Neural progenitor cell (in vitro differentiated cells): Measurements from ENCODE around the gene TF. TPM values are rescaled to one million over a fixed set of nuclear protein-coding genes. Genes with fewer than 3 reads are reported as not detected.

Experiments used
- DNase-seq: peaks from one replicate; pipeline ENCODE4 v3.0.0-alpha.2; 2016; ENCODE audit warnings: low spot score
- H2AFZ ChIP-seq: fragments of 200-600 bp; sonication (generic); replicated peaks from 2 replicates; pipeline ENCODE4 v1.6.1; 2016; ENCODE audit warnings: antibody characterized with exemption
- H3F3A ChIP-seq: fragments of 200-600 bp; sonication (generic); 2 replicates; pipeline ENCODE4 v1.6.1; 2016; ENCODE audit warnings: antibody characterized with exemption, low read depth
- H3K27ac ChIP-seq: fragments of 200-600 bp; sonication (generic); 2 replicates; pipeline ENCODE4 v1.5.1; 2016; ENCODE audit warnings: mild to moderate bottlenecking
- H3K27me3 ChIP-seq: fragments of 200-600 bp; sonication (generic); 2 replicates; pipeline ENCODE4 v1.6.1; 2016; ENCODE audit warnings: mild to moderate bottlenecking, moderate library complexity
- H3K36me3 ChIP-seq: fragments of 200-600 bp; sonication (generic); 2 replicates; pipeline ENCODE4 v1.5.1; 2016
- H3K4me1 ChIP-seq: fragments of 200-600 bp; sonication (generic); 2 replicates; pipeline ENCODE4 v1.6.1; 2016; ENCODE audit warnings: mixed run types
- H3K4me2 ChIP-seq: fragments of 200-600 bp; sonication (generic); 2 replicates; pipeline ENCODE4 v1.6.1; 2016
- H3K4me3 ChIP-seq: fragments of 200-600 bp; sonication (generic); 2 replicates; pipeline ENCODE4 v1.5.1; 2016
- H3K79me2 ChIP-seq: fragments of 200-600 bp; sonication (generic); 2 replicates; pipeline ENCODE4 v1.6.1; 2016; ENCODE audit warnings: low read depth
- H3K9ac ChIP-seq: fragments of 200-600 bp; sonication (generic); 2 replicates; pipeline ENCODE4 v1.6.1; 2016
- H3K9me3 ChIP-seq: fragments of 200-600 bp; sonication (generic); 2 replicates; pipeline ENCODE4 v1.5.1; 2016; ENCODE audit warnings: low read depth
- H4K20me1 ChIP-seq: fragments of 200-600 bp; sonication (generic); 2 replicates; pipeline ENCODE4 v1.6.1; 2016; ENCODE audit warnings: low read depth
- H3K27ac Mint-ChIP-seq: 3 replicates; pipeline ENCODE4 v1.8.0; 2021; ENCODE audit warnings: mixed read lengths
- H3K27me3 Mint-ChIP-seq: 2 replicates; pipeline ENCODE4 v1.8.0; 2022; ENCODE audit warnings: low read depth, mild to moderate bottlenecking, inconsistent platforms, moderate library complexity, mixed read lengths; ENCODE audit not compliant: insufficient read depth
- H3K36me3 Mint-ChIP-seq: 3 replicates; pipeline ENCODE4 v1.8.0; 2021; ENCODE audit warnings: mixed read lengths
- H3K4me1 Mint-ChIP-seq: 3 replicates; pipeline ENCODE4 v1.8.0; 2021; ENCODE audit warnings: mixed read lengths
- H3K4me3 Mint-ChIP-seq: 3 replicates; pipeline ENCODE4 v1.8.0; 2021; ENCODE audit warnings: mild to moderate bottlenecking, moderate library complexity, mixed read lengths
- H3K9me3 Mint-ChIP-seq: 3 replicates; pipeline ENCODE4 v1.8.0; 2020; ENCODE audit warnings: mixed read lengths
- EZH2 ChIP-seq: fragments of 200-600 bp; sonication (generic); IDR thresholded peaks from 2 replicates; pipeline ENCODE4 v1.6.1; 2017; ENCODE audit warnings: antibody characterized with exemption, mild to moderate bottlenecking, moderate library complexity
- EZH2phosphoT487 ChIP-seq: fragments of 200-600 bp; sonication (generic); IDR thresholded peaks from 2 replicates; pipeline ENCODE4 v1.6.1; 2017; ENCODE audit warnings: antibody characterized with exemption
- total RNA-seq: library from RNA; depleted of rRNA; stranded (reverse); fragments of >200 nt; gene quantifications from 2 replicates; pipeline ENCODE4 v1.2.3, GENCODE V29; 2015; ENCODE audit warnings: low replicate concordance
- TF ChIP-seq, protein P1 (sequence below): fragments of 200-600 bp; sonication (generic); IDR thresholded peaks from 2 replicates; pipeline ENCODE4 v1.5.1; 2017; ENCODE audit warnings: antibody characterized with exemption, mild to moderate bottlenecking

TF gene
- total RNA-seq, 1 donor from 2014 or later: 0.77 TPM

DNA sequence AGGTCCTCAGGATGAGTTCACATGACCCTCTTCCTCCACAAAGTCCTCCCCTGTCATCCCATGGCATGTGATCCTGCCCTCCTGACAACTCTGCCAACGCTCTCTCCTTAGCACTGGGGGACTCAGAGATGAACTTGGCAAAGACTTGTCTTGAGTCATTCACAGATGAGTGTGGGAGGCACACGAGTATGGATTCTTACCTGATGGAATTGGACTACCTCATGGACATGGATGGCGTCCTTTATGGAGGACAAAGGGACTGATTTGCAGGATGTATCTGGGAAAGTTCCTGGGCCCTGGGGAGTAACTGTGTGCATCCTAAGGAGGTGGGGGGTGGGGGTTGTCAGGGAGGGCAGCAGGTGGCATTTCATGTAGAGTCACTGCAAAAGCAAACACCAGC, 46.3 kb upstream of the TF start:
- DNase-seq: no peak
- Histone ChIP-seq H3K9ac (no peak overlapping the region), H3K27ac (no peak overlapping the region), H3K9me3 (no peaks in the 10 kb centered on the region), H3K79me2 (no peaks in the 10 kb centered on the region), H3F3A (no peaks in the 10 kb centered on the region), H4K20me1 (no peaks in the 10 kb centered on the region), H3K27me3 (no peaks in the 10 kb centered on the region), H2AFZ (no peak overlapping the region), H3K4me1 (no peaks in the 10 kb centered on the region), H3K36me3 (no peaks in the 10 kb centered on the region), H3K4me3 (no peak overlapping the region), H3K4me2 (no peak overlapping the region)
- H3K36me3 Mint-ChIP-seq: no peaks in the 10 kb centered on the region
- H3K27ac Mint-ChIP-seq: no peak overlapping the region
- no peaks in the 10 kb centered on the region for H3K27me3 Mint-ChIP-seq
- no peak overlapping the region for H3K4me3 Mint-ChIP-seq
- H3K9me3 Mint-ChIP-seq: no peaks in the 10 kb centered on the region
- H3K4me1 Mint-ChIP-seq: peaks cover 7% of the 10 kb centered on the region
- TF ChIP-seq, protein P1, sequence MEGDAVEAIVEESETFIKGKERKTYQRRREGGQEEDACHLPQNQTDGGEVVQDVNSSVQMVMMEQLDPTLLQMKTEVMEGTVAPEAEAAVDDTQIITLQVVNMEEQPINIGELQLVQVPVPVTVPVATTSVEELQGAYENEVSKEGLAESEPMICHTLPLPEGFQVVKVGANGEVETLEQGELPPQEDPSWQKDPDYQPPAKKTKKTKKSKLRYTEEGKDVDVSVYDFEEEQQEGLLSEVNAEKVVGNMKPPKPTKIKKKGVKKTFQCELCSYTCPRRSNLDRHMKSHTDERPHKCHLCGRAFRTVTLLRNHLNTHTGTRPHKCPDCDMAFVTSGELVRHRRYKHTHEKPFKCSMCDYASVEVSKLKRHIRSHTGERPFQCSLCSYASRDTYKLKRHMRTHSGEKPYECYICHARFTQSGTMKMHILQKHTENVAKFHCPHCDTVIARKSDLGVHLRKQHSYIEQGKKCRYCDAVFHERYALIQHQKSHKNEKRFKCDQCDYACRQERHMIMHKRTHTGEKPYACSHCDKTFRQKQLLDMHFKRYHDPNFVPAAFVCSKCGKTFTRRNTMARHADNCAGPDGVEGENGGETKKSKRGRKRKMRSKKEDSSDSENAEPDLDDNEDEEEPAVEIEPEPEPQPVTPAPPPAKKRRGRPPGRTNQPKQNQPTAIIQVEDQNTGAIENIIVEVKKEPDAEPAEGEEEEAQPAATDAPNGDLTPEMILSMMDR: no peak
- no peak for TF ChIP-seq EZH2
- TF ChIP-seq EZH2phosphoT487: no peak

DNA sequence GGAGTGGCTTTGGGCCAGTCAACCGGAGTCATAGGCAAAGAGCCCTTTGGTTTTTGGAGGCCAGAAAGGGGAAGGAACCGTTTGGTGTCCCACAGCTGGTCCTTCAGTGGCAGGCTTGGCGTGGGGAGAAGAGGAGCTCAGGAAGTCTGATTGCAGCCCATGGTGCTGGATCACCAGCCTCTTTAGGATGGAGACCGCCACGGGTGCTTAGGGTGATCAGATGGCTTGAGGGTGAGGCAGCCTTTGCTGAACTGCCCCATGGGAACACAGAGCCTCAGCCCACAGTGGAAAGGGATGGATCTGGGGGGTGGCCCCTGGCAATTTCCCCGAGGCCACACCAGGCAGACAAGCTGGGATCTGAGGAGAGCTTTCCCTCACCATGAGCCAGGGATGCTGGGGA, 45.8 kb upstream of the TF start:
- H3K27ac ChIP-seq: no peak overlapping the region
- H3K9ac ChIP-seq: no peak overlapping the region
- no peaks in the 10 kb centered on the region for H3K4me1 ChIP-seq
- no peaks in the 10 kb centered on the region for H3K36me3 Mint-ChIP-seq
- no peak for DNase-seq
- H3K27ac Mint-ChIP-seq: no peak overlapping the region
- H3K4me3 ChIP-seq: no peak overlapping the region
- H3K79me2 ChIP-seq: no peaks in the 10 kb centered on the region
- H3K4me1 Mint-ChIP-seq: peaks cover 7% of the 10 kb centered on the region
- H3K9me3 ChIP-seq: no peaks in the 10 kb centered on the region
- no peak overlapping the region for H3K4me3 Mint-ChIP-seq
- H2AFZ ChIP-seq: no peak overlapping the region
- no peaks in the 10 kb centered on the region for H3K36me3 ChIP-seq
- H3F3A ChIP-seq: no peaks in the 10 kb centered on the region
- H3K27me3 Mint-ChIP-seq: no peaks in the 10 kb centered on the region
- no peak overlapping the region for H3K4me2 ChIP-seq
- no peaks in the 10 kb centered on the region for H3K9me3 Mint-ChIP-seq
- no peaks in the 10 kb centered on the region for H4K20me1 ChIP-seq
- no peak for TF ChIP-seq EZH2phosphoT487
- TF ChIP-seq EZH2: no peak
- TF ChIP-seq, protein P1: no peak
- no peaks in the 10 kb centered on the region for H3K27me3 ChIP-seq

GRCh38 chr3:133701435-133702358, 44.5 kb upstream of the TF start:
- TF ChIP-seq, protein P1: no peak
- TF ChIP-seq EZH2 (no peak), EZH2phosphoT487 (no peak)
- no peak for DNase-seq

More at GRCh38 chr3:133701435-133702358, 44.5 kb upstream of the TF start:
- no peaks in the 10 kb centered on the region for H3K36me3 Mint-ChIP-seq
- Histone ChIP-seq H3K79me2 (no peaks in the 10 kb centered on the region), H3K4me2 (no peak overlapping the region), H3K9me3 (no peaks in the 10 kb centered on the region), H3K4me1 (no peaks in the 10 kb centered on the region), H2AFZ (no peak overlapping the region), H3K27me3 (peaks cover 7% of the 10 kb centered on the region), H3F3A (no peaks in the 10 kb centered on the region), H3K9ac (no peak overlapping the region), H3K4me3 (no peak overlapping the region), H4K20me1 (no peaks in the 10 kb centered on the region), H3K27ac (no peak overlapping the region), H3K36me3 (no peaks in the 10 kb centered on the region)
- no peak overlapping the region for H3K4me3 Mint-ChIP-seq
- H3K9me3 Mint-ChIP-seq: no peaks in the 10 kb centered on the region
- H3K27me3 Mint-ChIP-seq: peaks cover 4% of the 10 kb centered on the region
- no peak overlapping the region for H3K27ac Mint-ChIP-seq
- H3K4me1 Mint-ChIP-seq: peaks cover 7% of the 10 kb centered on the region
